Activated T-helper 2 cell treated with anti-CD3 and anti-CD28 coated beads, Interferon-gamma antibody, Interleukin-2, Interleukin-4, amounts not matched to agents 10 μg/mL and 5 μg/mL and 100 μg/mL, durations not matched to agents 14 hours and 24 hours and 36 hours (primary cell): ENCODE results near the gene MYRF. TPM values are rescaled to one million over a fixed set of nuclear protein-coding genes. Genes with fewer than 3 reads are reported as not detected.

Experiments
- DNase-seq: peaks from one replicate; pipeline ENCODE4 v3.0.0; 2021; ENCODE audit warnings: low spot score
- H3K27ac Mint-ChIP-seq: one replicate; pipeline ENCODE4 v1.8.0; 2021; ENCODE audit warnings: mixed read lengths
- H3K27me3 Mint-ChIP-seq: one replicate; pipeline ENCODE4 v1.8.0; 2021; ENCODE audit warnings: low read depth, mixed read lengths
- H3K36me3 Mint-ChIP-seq: one replicate; pipeline ENCODE4 v1.8.0; 2021; ENCODE audit warnings: low read depth, mixed read lengths
- H3K4me1 Mint-ChIP-seq: one replicate; pipeline ENCODE4 v1.8.0; 2021; ENCODE audit warnings: low read depth, mixed read lengths
- H3K4me3 Mint-ChIP-seq: one replicate; pipeline ENCODE4 v1.8.0; 2021; ENCODE audit warnings: low read depth, mild to moderate bottlenecking, moderate library complexity, mixed read lengths
- H3K9me3 Mint-ChIP-seq: one replicate; pipeline ENCODE4 v1.8.0; 2021; ENCODE audit warnings: mixed read lengths
- intact Hi-C: fragments of 100-400 bp; cut with micrococcal nuclease; formaldehyde crosslinking; loops from one replicate; pipeline ENCODE4 v1.15.1; 2023
- total RNA-seq: library from RNA; stranded (reverse); gene quantifications from 2 replicates; pipeline ENCODE4 v1.2.3, GENCODE V29; 2022

Gene MYRF
- total RNA-seq = 1.8 and 2.6 TPM in 2 replicates

GRCh38 chr11:61752117-61752924 is at the start of gene MYRF:
MYRF (plus strand) TSS chr11:61752636; CDS start chr11:61752745, 109 bp downstream.
- no peak within 1 kb of the TSS for H3K27ac Mint-ChIP-seq
- no peaks in the 10 kb centered on the region for H3K9me3 Mint-ChIP-seq
- H3K27me3 Mint-ChIP-seq = peaks cover 27% of the 10 kb centered on the region
- peak; percentile 46 for DNase-seq
- peaks cover 13% of the 10 kb centered on the region for H3K4me1 Mint-ChIP-seq
- intact Hi-C loops = no loop called here
- H3K36me3 Mint-ChIP-seq = no peaks in the 10 kb centered on the region
- H3K4me3 Mint-ChIP-seq = peak within 1 kb of the TSS; percentile 72

- no peak for DNase-seq
Measured at GRCh38 chr11:61702701-61703312, 49.6 kb upstream of the MYRF start.

GRCh38 chr11:61704838-61705237 is 47.6 kb upstream of the MYRF start:
- Mint-ChIP-seq H3K27me3 (no peaks in the 10 kb centered on the region), H3K4me3 (no peak overlapping the region), H3K9me3 (no peaks in the 10 kb centered on the region), H3K27ac (no peak overlapping the region), H3K36me3 (no peaks in the 10 kb centered on the region), H3K4me1 (peaks cover 5% of the 10 kb centered on the region)
- intact Hi-C loops = no loop called here
- DNase-seq = no peak

More at GRCh38 chr11:61702701-61703312, 49.6 kb upstream of the MYRF start:
- no peak overlapping the region for H3K4me3 Mint-ChIP-seq
- H3K4me1 Mint-ChIP-seq = peaks cover 11% of the 10 kb centered on the region
- intact Hi-C loops = no loop called here
- H3K36me3 Mint-ChIP-seq = no peaks in the 10 kb centered on the region
- no peaks in the 10 kb centered on the region for H3K9me3 Mint-ChIP-seq
- H3K27me3 Mint-ChIP-seq = no peaks in the 10 kb centered on the region
- no peak overlapping the region for H3K27ac Mint-ChIP-seq

GRCh38 chr11:61706452-61707400 is 45.7 kb upstream of the MYRF start:
- Mint-ChIP-seq H3K36me3 (no peaks in the 10 kb centered on the region), H3K9me3 (no peaks in the 10 kb centered on the region), H3K27me3 (no peaks in the 10 kb centered on the region), H3K4me3 (no peak overlapping the region), H3K4me1 (peaks cover 5% of the 10 kb centered on the region), H3K27ac (no peak overlapping the region)
- intact Hi-C loops = no loop called here
- DNase-seq = no peak

- intact Hi-C loops = no loop called here
- no peak for DNase-seq
- Mint-ChIP-seq H3K9me3 (no peaks in the 10 kb centered on the region), H3K36me3 (no peaks in the 10 kb centered on the region), H3K27ac (no peak overlapping the region), H3K4me3 (no peak overlapping the region), H3K27me3 (no peaks in the 10 kb centered on the region), H3K4me1 (peaks cover 3% of the 10 kb centered on the region)
Measured at GRCh38 chr11:61707574-61707973, 44.9 kb upstream of the MYRF start.

GRCh38 chr11:61709110-61709509 is 43.3 kb upstream of the MYRF start:
- no peak for DNase-seq
- Mint-ChIP-seq H3K27ac (no peak overlapping the region), H3K36me3 (no peaks in the 10 kb centered on the region), H3K9me3 (no peaks in the 10 kb centered on the region), H3K27me3 (no peaks in the 10 kb centered on the region), H3K4me1 (no peaks in the 10 kb centered on the region), H3K4me3 (no peak overlapping the region)
- intact Hi-C loops = no loop called here

- Mint-ChIP-seq H3K27ac (no peak overlapping the region), H3K4me3 (no peak overlapping the region), H3K9me3 (no peaks in the 10 kb centered on the region), H3K4me1 (no peaks in the 10 kb centered on the region), H3K36me3 (no peaks in the 10 kb centered on the region), H3K27me3 (no peaks in the 10 kb centered on the region)
- no peak for DNase-seq
- intact Hi-C loops = no loop called here
Measured at GRCh38 chr11:61709572-61709971, 42.9 kb upstream of the MYRF start.

- no peak for DNase-seq
- Mint-ChIP-seq H3K27me3 (no peaks in the 10 kb centered on the region), H3K9me3 (no peaks in the 10 kb centered on the region), H3K27ac (no peak overlapping the region), H3K4me1 (no peaks in the 10 kb centered on the region), H3K4me3 (no peak overlapping the region), H3K36me3 (no peaks in the 10 kb centered on the region)
- intact Hi-C loops = no loop called here
Measured at GRCh38 chr11:61710019-61710418, 42.4 kb upstream of the MYRF start.

GRCh38 chr11:61711037-61711436 is 41.4 kb upstream of the MYRF start:
- Mint-ChIP-seq H3K4me1 (no peaks in the 10 kb centered on the region), H3K27ac (no peak overlapping the region), H3K36me3 (no peaks in the 10 kb centered on the region), H3K27me3 (no peaks in the 10 kb centered on the region), H3K4me3 (no peak overlapping the region), H3K9me3 (no peaks in the 10 kb centered on the region)
- intact Hi-C loops = no loop called here
- DNase-seq = no peak

- Mint-ChIP-seq H3K4me1 (no peaks in the 10 kb centered on the region), H3K4me3 (no peak overlapping the region), H3K36me3 (no peaks in the 10 kb centered on the region), H3K9me3 (no peaks in the 10 kb centered on the region), H3K27ac (no peak overlapping the region), H3K27me3 (no peaks in the 10 kb centered on the region)
- intact Hi-C loops = no loop called here
- no peak for DNase-seq
Measured at GRCh38 chr11:61711498-61711897, 40.9 kb upstream of the MYRF start.

- DNase-seq = no peak
- H3K4me3 Mint-ChIP-seq = no peak overlapping the region
- H3K36me3 Mint-ChIP-seq = no peaks in the 10 kb centered on the region
- no peaks in the 10 kb centered on the region for H3K4me1 Mint-ChIP-seq
- intact Hi-C loops = no loop called here
- no peak overlapping the region for H3K27ac Mint-ChIP-seq
- H3K27me3 Mint-ChIP-seq = no peaks in the 10 kb centered on the region
- no peaks in the 10 kb centered on the region for H3K9me3 Mint-ChIP-seq
Measured at GRCh38 chr11:61712314-61712713, 40.1 kb upstream of the MYRF start.

GRCh38 chr11:61712846-61713245 is 39.6 kb upstream of the MYRF start:
- H3K4me1 Mint-ChIP-seq = no peaks in the 10 kb centered on the region
- no peaks in the 10 kb centered on the region for H3K27me3 Mint-ChIP-seq
- H3K36me3 Mint-ChIP-seq = no peaks in the 10 kb centered on the region
- H3K27ac Mint-ChIP-seq = no peak overlapping the region
- no peak for DNase-seq
- no peaks in the 10 kb centered on the region for H3K9me3 Mint-ChIP-seq
- no peak overlapping the region for H3K4me3 Mint-ChIP-seq
- intact Hi-C loops = no loop called here
